ENCODE data around the gene PRF1.
A peak's percentile ranks its signal among the peaks of the same experiment; 100 is the strongest.

The PRF1 gene

DNA sequence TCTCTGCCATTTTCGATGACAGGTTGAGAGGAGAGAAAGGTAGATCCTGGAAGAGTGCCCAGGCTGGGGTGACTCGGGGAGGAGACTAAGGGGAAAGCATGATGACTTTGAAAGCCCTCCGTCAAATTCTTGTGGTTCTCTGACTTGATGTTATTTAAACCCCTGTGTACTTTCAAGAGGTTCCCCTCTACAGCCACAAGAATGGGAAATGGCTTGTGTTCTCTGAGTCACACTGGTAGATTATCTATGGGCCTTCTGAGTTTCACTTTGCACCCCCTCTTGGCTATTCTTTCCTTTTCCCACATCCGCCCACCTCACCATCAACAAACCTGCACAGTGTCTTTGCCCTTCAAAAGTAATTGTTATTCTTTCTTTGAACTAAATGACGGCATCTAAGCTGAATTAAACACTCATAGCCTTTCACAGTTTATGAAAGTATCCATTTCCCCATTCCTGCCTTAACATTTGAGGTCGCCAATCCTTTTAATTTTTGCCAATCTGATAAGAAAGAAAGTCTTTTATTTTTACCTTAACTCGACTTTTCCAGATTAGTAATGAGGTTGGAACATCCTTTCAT, 24.1 kb downstream of the PRF1 start:
- TF ChIP-seq, protein P1, sequence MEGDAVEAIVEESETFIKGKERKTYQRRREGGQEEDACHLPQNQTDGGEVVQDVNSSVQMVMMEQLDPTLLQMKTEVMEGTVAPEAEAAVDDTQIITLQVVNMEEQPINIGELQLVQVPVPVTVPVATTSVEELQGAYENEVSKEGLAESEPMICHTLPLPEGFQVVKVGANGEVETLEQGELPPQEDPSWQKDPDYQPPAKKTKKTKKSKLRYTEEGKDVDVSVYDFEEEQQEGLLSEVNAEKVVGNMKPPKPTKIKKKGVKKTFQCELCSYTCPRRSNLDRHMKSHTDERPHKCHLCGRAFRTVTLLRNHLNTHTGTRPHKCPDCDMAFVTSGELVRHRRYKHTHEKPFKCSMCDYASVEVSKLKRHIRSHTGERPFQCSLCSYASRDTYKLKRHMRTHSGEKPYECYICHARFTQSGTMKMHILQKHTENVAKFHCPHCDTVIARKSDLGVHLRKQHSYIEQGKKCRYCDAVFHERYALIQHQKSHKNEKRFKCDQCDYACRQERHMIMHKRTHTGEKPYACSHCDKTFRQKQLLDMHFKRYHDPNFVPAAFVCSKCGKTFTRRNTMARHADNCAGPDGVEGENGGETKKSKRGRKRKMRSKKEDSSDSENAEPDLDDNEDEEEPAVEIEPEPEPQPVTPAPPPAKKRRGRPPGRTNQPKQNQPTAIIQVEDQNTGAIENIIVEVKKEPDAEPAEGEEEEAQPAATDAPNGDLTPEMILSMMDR (IDR thresholded peaks at IDR 0.05; ENCODE audit: insufficient read depth, low read depth, low read length, missing control alignments) = no peak
- no peak overlapping the region; the same call in 1 of the 2 replicates for H3K4me3 ChIP-seq (ENCODE audit: low read depth, low read length)
- peak; percentile 92 for DNase-seq (ENCODE audit: low read depth)

DNA sequence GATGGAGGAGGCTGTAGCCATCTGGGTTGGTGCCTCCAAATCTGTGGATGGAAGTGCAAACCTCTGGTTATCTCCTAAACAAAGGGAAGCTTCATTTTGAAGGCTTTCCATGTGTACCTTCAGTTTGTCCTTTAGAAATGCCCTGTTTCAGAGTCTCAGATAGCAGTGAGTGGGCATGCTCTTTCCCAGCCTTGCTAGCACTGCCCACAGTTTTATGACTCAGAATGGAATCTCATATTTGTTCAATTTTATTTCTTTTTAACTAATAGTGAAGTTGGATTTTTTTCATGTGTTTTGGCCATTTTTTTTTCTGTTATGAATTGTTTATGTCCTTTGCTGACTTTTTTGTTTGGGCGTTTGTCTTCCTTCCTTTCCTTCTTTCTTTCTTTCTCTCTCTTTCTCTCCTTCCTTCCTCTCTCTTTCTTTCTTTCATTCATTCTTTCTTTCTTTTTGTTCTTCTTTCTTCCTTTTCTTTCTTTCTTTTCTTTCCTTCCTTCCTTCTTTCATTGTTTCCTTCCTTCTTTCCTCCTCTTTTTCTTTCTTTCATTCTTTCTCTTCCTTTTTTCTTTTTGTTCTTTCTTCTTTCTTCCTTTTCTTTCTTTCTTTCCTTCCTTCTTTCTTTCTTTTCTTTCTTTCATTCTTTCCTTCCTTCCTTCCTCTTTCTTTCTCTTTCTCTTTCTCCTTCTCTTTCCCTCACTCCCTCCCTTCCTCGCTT, 25.6 kb downstream of the PRF1 start:
- DNase-seq (ENCODE audit: low read depth) = peak; percentile 32
- TF ChIP-seq, protein P1 (IDR thresholded peaks at IDR 0.05; ENCODE audit: insufficient read depth, low read depth, low read length, missing control alignments) = no peak
- H3K4me3 ChIP-seq (ENCODE audit: low read depth, low read length) = peak overlapping the region; percentile 44

DNA sequence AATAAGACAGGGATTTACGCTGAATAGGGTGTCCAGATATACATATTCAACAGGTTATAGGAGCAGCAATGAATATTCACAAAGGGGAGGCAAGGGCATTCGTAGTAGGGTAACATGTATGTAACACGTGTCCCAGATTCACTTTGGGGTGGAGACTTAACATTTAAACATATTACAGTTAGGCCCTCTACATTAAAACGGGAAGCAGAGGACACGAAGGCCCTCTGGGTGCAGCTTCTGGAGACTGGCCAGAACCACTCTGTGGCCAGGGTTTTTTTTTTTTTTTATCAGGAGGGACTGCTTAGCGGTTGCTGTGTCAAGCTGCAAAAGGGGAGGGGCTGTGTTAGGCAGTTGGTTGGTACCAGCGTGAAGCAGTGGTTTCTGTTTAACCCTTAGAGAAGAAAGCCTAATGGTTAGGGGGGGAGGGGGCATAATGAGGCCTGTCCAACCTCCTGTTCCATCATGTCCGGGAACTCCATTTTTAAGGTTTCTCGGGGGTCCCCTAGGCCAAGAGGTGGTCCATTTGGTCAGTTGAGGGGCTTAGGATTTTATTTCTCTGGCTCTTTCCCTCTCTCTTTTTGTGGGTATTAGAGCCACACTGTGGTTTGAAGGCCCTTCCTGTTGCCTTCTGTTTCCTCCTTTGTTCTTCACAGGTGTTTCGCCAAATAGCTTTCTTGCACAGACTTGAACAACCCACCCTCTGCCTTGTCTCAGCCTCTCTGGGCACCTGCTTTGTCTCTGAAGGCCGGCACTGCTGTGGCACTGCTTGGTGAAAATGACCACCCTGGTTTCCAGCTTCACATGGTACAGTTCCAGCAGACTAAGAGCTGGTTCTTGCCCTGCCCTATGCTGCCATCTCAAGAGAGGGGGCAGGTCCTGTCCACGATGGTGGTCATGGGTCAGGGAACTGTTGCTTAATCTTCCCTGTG, 26.4 kb downstream of the PRF1 start:
- peak overlapping the region; percentile 44 for H3K4me3 ChIP-seq (ENCODE audit: low read depth, low read length)
- TF ChIP-seq, protein P1 (IDR thresholded peaks at IDR 0.05; ENCODE audit: insufficient read depth, low read depth, low read length, missing control alignments) = no peak
- peak; percentile 94 for DNase-seq (ENCODE audit: low read depth)

DNA sequence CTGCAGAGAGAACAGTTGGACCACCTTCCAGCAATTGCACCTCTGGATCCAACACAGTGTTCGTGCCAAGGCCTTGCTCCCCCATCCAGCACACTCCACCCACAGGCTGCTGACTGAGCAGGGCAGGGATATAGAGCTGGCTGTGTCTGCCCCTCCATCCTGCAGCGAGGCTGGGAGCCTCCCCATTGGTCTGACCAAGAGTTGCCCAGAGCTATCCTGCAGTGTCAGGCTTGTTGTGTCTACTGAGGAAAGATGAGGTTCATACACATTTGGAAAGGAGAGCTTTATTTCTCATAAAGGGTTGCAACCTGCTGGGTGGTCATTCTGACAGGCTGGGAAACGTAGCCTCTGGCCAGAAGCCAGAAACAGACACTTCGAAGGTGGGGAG, 27.1 kb downstream of the PRF1 start:
- TF ChIP-seq, protein P1 (IDR thresholded peaks at IDR 0.05; ENCODE audit: insufficient read depth, low read depth, low read length, missing control alignments) = no peak
- H3K4me3 ChIP-seq (ENCODE audit: low read depth, low read length) = no peak overlapping the region
- no peak for DNase-seq (ENCODE audit: low read depth)

DNA sequence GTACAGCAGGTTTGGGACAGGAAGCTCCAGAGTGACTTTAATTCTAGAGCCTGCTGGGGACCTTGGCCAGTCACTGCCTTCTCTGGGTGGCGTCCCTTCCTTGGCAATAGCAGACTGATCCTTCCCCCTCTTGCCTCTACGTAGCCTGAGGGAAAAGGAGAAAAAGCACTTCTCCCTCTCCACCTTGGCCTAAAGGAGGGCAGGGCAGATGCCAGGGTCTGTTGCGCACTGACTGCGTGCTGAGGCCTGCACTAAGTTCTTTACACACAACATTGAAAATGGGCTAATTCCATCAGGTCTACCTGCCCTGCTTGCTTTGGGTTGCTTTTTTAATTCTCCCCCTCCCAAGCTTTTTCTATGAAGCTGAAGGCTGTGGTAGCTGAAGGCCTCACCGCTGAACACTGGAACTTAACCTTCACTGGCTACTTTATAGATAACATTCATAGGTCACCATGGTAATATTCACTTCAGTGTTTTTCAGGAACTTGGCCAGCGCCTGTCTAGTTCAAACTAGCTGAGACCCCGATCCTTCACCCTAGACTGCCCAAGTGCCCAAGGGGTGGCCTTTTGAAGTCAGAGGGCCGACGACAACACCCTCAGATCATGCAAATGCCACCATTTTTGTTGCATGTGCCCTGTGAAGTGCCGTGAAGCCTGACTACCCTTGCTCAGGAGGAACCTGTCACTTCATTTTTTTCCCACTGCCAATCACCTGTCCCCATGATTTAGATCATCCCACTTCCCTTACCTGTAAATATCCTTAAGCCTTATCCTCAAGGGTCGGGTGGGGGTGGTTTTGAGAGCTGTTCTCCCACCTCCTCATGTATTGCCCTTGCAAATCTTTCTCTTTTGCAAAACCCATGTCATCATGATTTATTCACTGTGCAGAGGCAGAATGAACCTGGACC, 28.7 kb downstream of the PRF1 start:
- TF ChIP-seq, protein P1 (IDR thresholded peaks at IDR 0.05; ENCODE audit: insufficient read depth, low read depth, low read length, missing control alignments) = no peak
- no peak for DNase-seq (ENCODE audit: low read depth)
- no peak overlapping the region for H3K4me3 ChIP-seq (ENCODE audit: low read depth, low read length)
